ENCODE measurements around the gene SYDE2.

Gene SYDE2

GRCh38 chr1:85121744-85122143, 79.1 kb downstream of the SYDE2 start:
- DNase-seq: no peak

GRCh38 chr1:85118751-85119150, 82.1 kb downstream of the SYDE2 start:
- DNase-seq: no peak

GRCh38 chr1:85116856-85117255, 84.0 kb downstream of the SYDE2 start:
- no peak for DNase-seq

- no peak for DNase-seq
Observed at GRCh38 chr1:85115933-85116332, 84.9 kb downstream of the SYDE2 start.

- DNase-seq: no peak
Observed at GRCh38 chr1:85111695-85112094, 89.1 kb downstream of the SYDE2 start.

- peak; percentile 67 for DNase-seq
Observed at GRCh38 chr1:85109475-85109874, 91.3 kb downstream of the SYDE2 start.
